Neuron (in vitro differentiated cells): ENCODE results near the gene ZDHHC20.

Source experiments
- H2AFZ ChIP-seq: one replicate; pipeline ENCODE4 v1.6.1; 2013; ENCODE audit warnings: low read depth, mild to moderate bottlenecking, inconsistent platforms, low read length, moderate library complexity
- H3K27me3 ChIP-seq: one replicate; pipeline ENCODE4 v1.6.1; 2013; ENCODE audit warnings: low read length; ENCODE audit not compliant: insufficient read depth
- H3K36me3 ChIP-seq: one replicate; pipeline ENCODE4 v1.6.1; 2013; ENCODE audit warnings: low read length; ENCODE audit not compliant: insufficient read depth
- H3K4me1 ChIP-seq: one replicate; pipeline ENCODE4 v1.6.1; 2013; ENCODE audit warnings: low read length; ENCODE audit not compliant: insufficient read depth
- H3K4me3 ChIP-seq: 2 replicates; pipeline ENCODE4 v1.5.1; 2013; ENCODE audit warnings: mild to moderate bottlenecking, low read length, moderate library complexity
- H3K9me3 ChIP-seq: one replicate; pipeline ENCODE4 v1.6.1; 2013; ENCODE audit warnings: low read length

The ZDHHC20 gene

DNA sequence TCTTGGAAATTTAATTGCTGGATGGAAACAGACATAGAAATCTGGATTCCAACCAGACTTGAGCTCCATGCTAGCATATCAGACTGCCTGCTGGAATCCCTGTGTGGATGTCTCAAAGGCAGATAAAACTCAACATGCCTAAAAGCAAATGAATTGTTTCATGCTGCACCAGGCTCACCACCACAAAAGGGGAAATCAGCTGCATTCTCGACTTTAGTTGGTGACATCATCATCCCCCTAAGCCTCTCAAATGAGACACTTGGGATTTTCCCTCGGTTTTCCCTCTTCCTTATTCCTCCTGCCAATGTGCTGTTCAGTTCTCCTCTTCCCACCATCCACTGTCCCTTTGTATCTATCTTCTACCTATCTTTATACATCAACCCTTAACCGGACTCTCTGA, 134.3 kb downstream of the ZDHHC20 start:
- Histone ChIP-seq H3K36me3 (no peaks in the 10 kb centered on the region), H3K4me1 (no peaks in the 10 kb centered on the region), H3K4me3 (no peak overlapping the region), H3K27me3 (no peaks in the 10 kb centered on the region), H2AFZ (no peak overlapping the region), H3K9me3 (no peaks in the 10 kb centered on the region)

DNA sequence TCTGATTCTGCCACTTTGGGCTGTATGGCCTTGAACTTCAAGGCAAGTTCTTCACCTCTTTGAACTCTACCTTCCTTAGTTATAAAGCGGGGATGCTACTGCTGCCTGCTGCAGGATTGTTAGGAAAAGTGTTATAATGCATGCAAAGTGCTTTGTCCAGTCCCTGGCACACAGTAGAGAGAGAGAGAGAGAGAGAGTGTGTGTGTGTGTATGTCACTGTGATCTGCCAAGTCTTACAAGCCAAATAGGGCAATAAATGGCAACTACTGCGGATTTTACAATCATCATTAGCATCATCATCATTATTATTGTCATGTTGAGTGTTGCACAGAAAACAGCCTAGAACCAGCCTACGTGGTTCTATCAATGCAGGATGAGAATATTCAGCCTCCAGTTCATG, 136.1 kb downstream of the ZDHHC20 start:
- Histone ChIP-seq H3K9me3 (no peaks in the 10 kb centered on the region), H3K4me1 (no peaks in the 10 kb centered on the region), H3K4me3 (no peak overlapping the region), H3K36me3 (no peaks in the 10 kb centered on the region), H3K27me3 (no peaks in the 10 kb centered on the region), H2AFZ (no peak overlapping the region)
